A549 (cell line): ENCODE results near the gene ZNF850. TPM values are rescaled to one million over a fixed set of nuclear protein-coding genes. Genes with fewer than 3 reads are reported as not detected.
A peak's percentile ranks its signal among the peaks of the same experiment; 100 is the strongest.

Source experiments
- ATAC-seq, 2 experiments: fragments of 200-7000 bp in 1 of 2; fragments of >200 bp in 1 of 2; cut with Nextera tagmentation in 1 of 2; cut with Tn5 transposase in 1 of 2; 3 replicates each; pipeline versions ENCODE4 v1.8.0 to v1.9.1; 2018 to 2020; ENCODE audit warnings: mild to moderate bottlenecking in 1 of 2, moderate library complexity in 1 of 2
- CTCF ChIA-PET: fragments of 300-600 bp; sonication (Branson Sonifier 250); formaldehyde crosslinking; extraction: SDS; loops from one replicate; lab custom pipeline; 2021; ENCODE audit warnings: antibody characterized with exemption, inconsistent platforms; lab: Yijun Ruan, JAX
- POLR2A ChIA-PET: fragments of 350-600 bp; formaldehyde crosslinking; extraction: SDS; loops from one replicate; lab custom pipeline; 2021; ENCODE audit warnings: antibody characterized with exemption, inconsistent platforms; lab: Yijun Ruan, JAX
- DNase-seq, 2 experiments: peaks; one replicate each; pipeline versions ENCODE4 v3.0.0 to v3.0.0-alpha.2; 2011 to 2016; ENCODE audit warnings: low read depth in 1 of 2, low spot score in 1 of 2
- FAIRE-seq: peaks from 2 replicates; lab custom pipeline; 2011; peaks lifted over from hg19 to GRCh38; lab: Jason Lieb, UNC
- H3K27ac ChIP-seq, 2 experiments: fragments of >200 bp; sonication (Bioruptor Twin); formaldehyde crosslinking; 3 replicates each; pipeline ENCODE4 v1.5.1; 2016 to 2017
- H3K4me1 ChIP-seq: fragments of >200 bp; sonication (Bioruptor Twin); formaldehyde crosslinking; 3 replicates; pipeline ENCODE4 v1.6.1; 2016
- H3K4me2 ChIP-seq: fragments of >200 bp; sonication (Bioruptor Twin); formaldehyde crosslinking; 3 replicates; pipeline ENCODE4 v1.6.1; 2016
- H3K4me3 ChIP-seq: fragments of >200 bp; sonication (Bioruptor Twin); formaldehyde crosslinking; 3 replicates; pipeline ENCODE4 v1.5.1; 2016
- H3K9me3 ChIP-seq: fragments of >200 bp; sonication (Bioruptor Twin); formaldehyde crosslinking; 3 replicates; pipeline ENCODE4 v1.6.1; 2016
- BHLHE40 ChIP-seq: IDR thresholded peaks from 2 replicates; pipeline ENCODE4 v1.6.1; 2012; ENCODE audit warnings: low read depth, low read length, inconsistent platforms
- CBX2 ChIP-seq: fragments of 200-600 bp; sonication (generic); IDR thresholded peaks from 2 replicates; pipeline ENCODE4 v1.6.1; 2016; ENCODE audit warnings: low read depth, mild to moderate bottlenecking, borderline replicate concordance
- EHF ChIP-seq: fragments of 250-450 bp; sonication (Bioruptor Pico); IDR thresholded peaks from 2 replicates; pipeline ENCODE4 v1.5.0; 2020; ENCODE audit warnings: mild to moderate bottlenecking
- EHMT2 ChIP-seq: fragments of 200-600 bp; sonication (generic); IDR thresholded peaks from 2 replicates; pipeline ENCODE4 v1.6.1; 2016; ENCODE audit warnings: antibody characterized with exemption, low read depth, mild to moderate bottlenecking, moderate library complexity
- EP300 ChIP-seq, 2 experiments: fragments of >200 bp; sonication (Bioruptor Twin); formaldehyde crosslinking; IDR thresholded peaks; 2 replicates in 1 of 2; 3 replicates in 1 of 2; pipeline ENCODE4 v1.6.1; 2016 to 2017
- HEYL ChIP-seq: fragments of 250-450 bp; sonication (Bioruptor Pico); IDR thresholded peaks from 2 replicates; pipeline ENCODE4 v1.8.0; 2021; ENCODE audit warnings: mild to moderate bottlenecking, moderate library complexity
- HOXB13 ChIP-seq: fragments of 250-450 bp; sonication (Bioruptor Pico); IDR thresholded peaks from 2 replicates; pipeline ENCODE4 v1.5.0; 2020; ENCODE audit warnings: low read depth, mild to moderate bottlenecking, moderate library complexity
- HOXB5 ChIP-seq: fragments of 250-450 bp; sonication (Bioruptor Pico); IDR thresholded peaks from 2 replicates; pipeline ENCODE4 v1.5.0; 2020; ENCODE audit warnings: mild to moderate bottlenecking, moderate library complexity
- JUN ChIP-seq, 2 experiments: fragments of >200 bp; sonication (Bioruptor Twin); formaldehyde crosslinking; IDR thresholded peaks; 2 replicates in 1 of 2; 3 replicates in 1 of 2; pipeline ENCODE4 v1.6.1; 2016 to 2017
- MAZ ChIP-seq: fragments of 150-350 bp; IDR thresholded peaks from 2 replicates; pipeline ENCODE4 v1.6.1; 2014; ENCODE audit warnings: antibody characterized with exemption, low read depth, low read length, borderline replicate concordance
- MYC ChIP-seq: IDR thresholded peaks from 2 replicates; pipeline ENCODE4 v1.6.1; 2012; ENCODE audit warnings: mild to moderate bottlenecking, inconsistent platforms, low read length, improper control_type of control experiment, borderline replicate concordance
- PBX3 ChIP-seq: IDR thresholded peaks from 2 replicates; pipeline ENCODE4 v1.6.1; 2012
- PHF8 ChIP-seq: fragments of 200-600 bp; sonication (generic); IDR thresholded peaks from 2 replicates; pipeline ENCODE4 v1.6.1; 2016; ENCODE audit warnings: low read depth, mild to moderate bottlenecking, antibody characterized with exemption, moderate library complexity, borderline replicate concordance
- POLR2AphosphoS2 ChIP-seq: conservative IDR thresholded peaks from 2 replicates; pipeline ENCODE4 v1.6.1; 2012; ENCODE audit warnings: low read length, improper control_type of control experiment, inconsistent platforms
- RAD21 ChIP-seq, 2 experiments: fragments of >200 bp in 1 of 2; sonication (Bioruptor Twin) in 1 of 2; formaldehyde crosslinking in 1 of 2; IDR thresholded peaks in 1 of 2; conservative IDR thresholded peaks in 1 of 2; 2 replicates in 1 of 2; 3 replicates in 1 of 2; pipeline ENCODE4 v1.6.1; 2012 to 2018; ENCODE audit warnings: inconsistent platforms in 1 of 2
- RFX5 ChIP-seq: fragments of 450-650 bp; IDR thresholded peaks from 2 replicates; pipeline ENCODE4 v1.7.1; 2014; ENCODE audit warnings: antibody characterized with exemption, mild to moderate bottlenecking, moderate library complexity
- RNF2 ChIP-seq: fragments of 200-600 bp; sonication (generic); IDR thresholded peaks from 2 replicates; pipeline ENCODE4 v1.6.1; 2016; ENCODE audit warnings: low read depth, mild to moderate bottlenecking, antibody characterized with exemption, moderate library complexity, borderline replicate concordance
- SMC3 ChIP-seq: fragments of >200 bp; sonication (Bioruptor Twin); formaldehyde crosslinking; IDR thresholded peaks from 3 replicates; pipeline ENCODE4 v1.6.1; 2018; ENCODE audit warnings: inconsistent platforms
- TFCP2L1 ChIP-seq: fragments of 250-450 bp; sonication (Bioruptor Pico); IDR thresholded peaks from 2 replicates; pipeline ENCODE4 v1.5.0; 2021; ENCODE audit warnings: mild to moderate bottlenecking
- ZC3H11A ChIP-seq: fragments of 450-650 bp; IDR thresholded peaks from 2 replicates; pipeline ENCODE4 v1.6.1; 2014; ENCODE audit warnings: antibody characterized with exemption, mild to moderate bottlenecking
- ZNF302 ChIP-seq: fragments of 250-450 bp; sonication (Bioruptor Pico); IDR thresholded peaks from 2 replicates; pipeline ENCODE4 v1.9.0; 2021; ENCODE audit warnings: inconsistent platforms, mild to moderate bottlenecking, moderate library complexity
- ZSCAN20 ChIP-seq: fragments of 250-450 bp; sonication (Bioruptor Pico); IDR thresholded peaks from 2 replicates; pipeline ENCODE4 v1.8.0; 2022; ENCODE audit warnings: mild to moderate bottlenecking, moderate library complexity
- WGBS: methylation state at CpG from one replicate; pipeline ENCODE4 v1.1.6; 2017; ENCODE audit errors: missing lambda C conversion rate; 5-methylcytosine and 5-hydroxymethylcytosine counted together
- polyA plus RNA-seq, 4 experiments: library from polyadenylated mRNA; depleted of rRNA in 3 of 4; stranded (reverse); fragments of >200 nt; fragmentation: RNase III in 1 of 4; extraction: RNeasy Plus Mini Kit Qiagen cat#74134 plus additional on column Dnase treatment in 1 of 4; gene quantifications; 2 replicates in 3 of 4; 3 replicates in 1 of 4; pipeline ENCODE4 v1.2.3, GENCODE V29; 2011 to 2017
- TF ChIP-seq, protein P1 (sequence below): fragments of 250-450 bp; sonication (Bioruptor Pico); IDR thresholded peaks from 2 replicates; pipeline ENCODE4 v1.5.0; 2021; ENCODE audit warnings: mild to moderate bottlenecking, moderate library complexity, borderline replicate concordance
- TF ChIP-seq, protein P2 (sequence below): fragments of >200 bp; sonication (Bioruptor Twin); formaldehyde crosslinking; IDR thresholded peaks from 3 replicates; pipeline ENCODE4 v1.6.1; 2016
- TF ChIP-seq, protein P3 (sequence below): IDR thresholded peaks from 2 replicates; pipeline ENCODE4 v1.6.1; 2012
- TF ChIP-seq, protein P4 (sequence below): IDR thresholded peaks from 2 replicates; pipeline ENCODE4 v1.6.1; 2012; ENCODE audit warnings: low read depth, borderline replicate concordance
- TF ChIP-seq, protein P5 (sequence below): fragments of >200 bp; sonication (Bioruptor Twin); formaldehyde crosslinking; IDR thresholded peaks from 3 replicates; pipeline ENCODE4 v1.5.1; 2016

Gene ZNF850
- polyA plus RNA-seq, 2 of the 4 experiments (the other 2 are of a cell fraction) = 1.5 to 3.1 TPM

DNA sequence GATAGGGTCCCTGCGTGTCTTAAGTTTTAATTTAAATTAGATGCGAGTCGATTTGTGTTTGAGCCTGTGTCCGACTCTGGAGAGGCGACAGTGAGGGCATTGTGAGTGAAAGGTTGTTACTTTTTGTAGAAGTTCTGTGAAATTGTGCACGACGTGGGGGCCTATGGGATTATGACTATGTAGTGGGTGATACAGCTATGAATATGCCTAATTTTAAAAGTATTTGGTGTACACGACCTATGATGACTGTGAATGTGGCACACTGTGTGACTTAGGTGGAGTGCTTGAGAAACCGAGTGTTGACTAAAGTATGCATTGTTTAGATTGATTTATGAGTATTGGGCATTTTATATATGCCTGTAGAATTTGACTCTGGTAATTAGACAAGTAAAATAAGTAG is 84.5 kb downstream of the ZNF850 start:
- WGBS = 12% methylated on average over 9 of the region's 9 CpGs
- POLR2A ChIA-PET = interaction anchor here (0.8 to 2.0 kb wide), 3 partner anchors 22 to 683 kb away, joined by 3 to 11 read pairs (median 6); partner anchors contain the start of genes ZNF146, ZNF461, ZNF527 and ZNF565
- DNase-seq = no peak
- TF ChIP-seq HEYL (CRISPR knock-in tag) (no peak), MYC (0 out of 2 replicates have a peak, but pooled peaks have one; percentile 27)
- TF ChIP-seq, all 56 proteins: peak for 1
- Histone ChIP-seq H3K4me3 (peak overlapping the region; percentile 66), H3K27ac (peak overlapping the region; percentile 72 to 88), H3K4me2 (peak overlapping the region; percentile 70), H3K9me3 (peaks cover 83% of the 10 kb centered on the region), H3K4me1 (peaks cover 4% of the 10 kb centered on the region; the same call in 1 of the 3 replicates)
- ATAC-seq (0 out of 6 replicates have a peak, but pooled peaks of 1 of the 2 experiments have one; percentile 1), FAIRE-seq (peak; percentile 36)
- CTCF ChIA-PET = no interaction called here

DNA sequence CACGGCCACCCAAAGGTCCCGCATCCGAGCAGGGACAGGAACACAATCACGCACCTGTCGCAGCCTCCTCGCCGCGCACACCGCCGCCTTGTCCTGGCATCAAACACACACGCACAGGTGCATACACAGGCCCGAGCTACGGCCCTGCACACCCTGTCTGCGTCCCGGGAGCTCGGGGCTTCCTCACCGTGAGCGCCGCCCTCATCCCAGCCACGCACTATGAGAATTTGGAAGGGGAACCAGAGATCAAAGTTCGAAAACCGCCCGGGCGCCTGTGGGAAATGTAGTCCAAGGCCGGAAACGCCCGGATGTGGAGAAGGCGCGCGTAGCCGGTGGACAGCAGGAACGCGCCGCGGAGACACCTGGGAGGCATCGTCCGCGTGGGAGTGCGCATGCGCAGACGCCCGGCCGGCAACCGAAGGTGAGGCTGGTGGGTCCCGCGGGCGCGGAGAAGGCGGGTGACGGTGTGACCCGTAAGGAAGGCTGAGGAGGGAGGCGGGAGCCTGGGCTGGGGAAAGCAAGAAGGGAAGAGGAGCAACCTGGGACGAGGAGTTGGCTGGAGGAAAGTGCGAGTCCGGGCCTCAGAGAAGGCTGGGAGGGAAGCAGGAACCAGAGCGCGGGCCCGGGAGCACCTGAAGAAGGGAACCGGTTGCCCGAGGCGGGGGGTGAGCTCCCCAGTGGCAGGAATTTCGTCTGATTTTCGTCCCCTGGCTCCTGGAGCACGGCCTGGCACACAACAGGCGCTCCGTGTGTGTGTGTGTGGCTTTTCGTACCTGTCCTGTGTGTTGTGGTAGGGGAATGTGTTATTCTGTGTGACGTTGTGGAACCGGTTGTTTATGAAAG is 85.2 kb downstream of the ZNF850 start, which contains the start of gene ZNF567:
TSS of gene ZNF567 (plus strand) at position 399 of the 843 bp plus-strand sequence. CDS start 7,256 bp downstream, outside the sequence.
- FAIRE-seq (peak; percentile 99), DNase-seq (peak; percentile 99), ATAC-seq (peak; percentile 96 to 97)
- 2% methylated on average over 69 of the region's 69 CpGs for WGBS
- H3K9me3 ChIP-seq = peaks cover 82% of the 10 kb centered on the region
- peaks cover 4% of the 10 kb centered on the region; the same call in 1 of the 3 replicates for H3K4me1 ChIP-seq
- ChIA-PET CTCF (interaction anchor here (0.6 to 0.7 kb wide), 2 partner anchors 48 to 309 kb away, joined by 3 read pairs; partner anchors contain the start of gene ZFP14), POLR2A (interaction anchor here (0.7 to 2.0 kb wide), 4 partner anchors 21 to 473 kb away, joined by 3 to 11 read pairs (median 4); partner anchors contain the start of genes ZFP14, ZNF146, ZNF461 and ZNF529)
- H3K4me2 ChIP-seq = peak within 1 kb of the TSS; percentile 78
- peak within 1 kb of the TSS; percentile 72 to 88 for H3K27ac ChIP-seq
- peak within 1 kb of the TSS; percentile 66 for H3K4me3 ChIP-seq
- peak; percentile 79; the same call in 1 of the 2 replicates for TF ChIP-seq MYC
- no peak for TF ChIP-seq ZSCAN20
- TF ChIP-seq, protein P1, sequence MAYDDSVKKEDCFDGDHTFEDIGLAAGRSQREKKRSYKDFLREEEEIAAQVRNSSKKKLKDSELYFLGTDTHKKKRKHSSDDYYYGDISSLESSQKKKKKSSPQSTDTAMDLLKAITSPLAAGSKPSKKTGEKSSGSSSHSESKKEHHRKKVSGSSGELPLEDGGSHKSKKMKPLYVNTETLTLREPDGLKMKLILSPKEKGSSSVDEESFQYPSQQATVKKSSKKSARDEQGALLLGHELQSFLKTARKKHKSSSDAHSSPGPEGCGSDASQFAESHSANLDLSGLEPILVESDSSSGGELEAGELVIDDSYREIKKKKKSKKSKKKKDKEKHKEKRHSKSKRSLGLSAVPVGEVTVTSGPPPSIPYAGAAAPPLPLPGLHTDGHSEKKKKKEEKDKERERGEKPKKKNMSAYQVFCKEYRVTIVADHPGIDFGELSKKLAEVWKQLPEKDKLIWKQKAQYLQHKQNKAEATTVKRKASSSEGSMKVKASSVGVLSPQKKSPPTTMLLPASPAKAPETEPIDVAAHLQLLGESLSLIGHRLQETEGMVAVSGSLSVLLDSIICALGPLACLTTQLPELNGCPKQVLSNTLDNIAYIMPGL (CRISPR knock-in tag) = no peak
- no peak for TF ChIP-seq ZNF302 (CRISPR knock-in tag)
- peak; percentile 48; the same call in 1 of the 2 replicates for TF ChIP-seq HOXB13 (CRISPR knock-in tag)
- TF ChIP-seq BHLHE40 = no peak
- TF ChIP-seq JUN (IDR thresholded peaks at IDR 0.05) = peak; percentile 88 to 95
- TF ChIP-seq, protein P2, sequence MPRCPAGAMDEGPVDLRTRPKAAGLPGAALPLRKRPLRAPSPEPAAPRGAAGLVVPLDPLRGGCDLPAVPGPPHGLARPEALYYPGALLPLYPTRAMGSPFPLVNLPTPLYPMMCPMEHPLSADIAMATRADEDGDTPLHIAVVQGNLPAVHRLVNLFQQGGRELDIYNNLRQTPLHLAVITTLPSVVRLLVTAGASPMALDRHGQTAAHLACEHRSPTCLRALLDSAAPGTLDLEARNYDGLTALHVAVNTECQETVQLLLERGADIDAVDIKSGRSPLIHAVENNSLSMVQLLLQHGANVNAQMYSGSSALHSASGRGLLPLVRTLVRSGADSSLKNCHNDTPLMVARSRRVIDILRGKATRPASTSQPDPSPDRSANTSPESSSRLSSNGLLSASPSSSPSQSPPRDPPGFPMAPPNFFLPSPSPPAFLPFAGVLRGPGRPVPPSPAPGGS = peak; percentile 94
- no peak; a peak in 1 of 5 replicates for TF ChIP-seq RAD21 (conservative IDR thresholded peaks at IDR 0.05 in 1 of 2, IDR thresholded peaks at IDR 0.05 in 1 of 2)
- TF ChIP-seq TFCP2L1 (CRISPR knock-in tag) = 0 out of 2 replicates have a peak, but pooled peaks have one; percentile 47
- 0 out of 3 replicates have a peak, but pooled peaks have one; percentile 9 for TF ChIP-seq SMC3
- TF ChIP-seq, protein P3, sequence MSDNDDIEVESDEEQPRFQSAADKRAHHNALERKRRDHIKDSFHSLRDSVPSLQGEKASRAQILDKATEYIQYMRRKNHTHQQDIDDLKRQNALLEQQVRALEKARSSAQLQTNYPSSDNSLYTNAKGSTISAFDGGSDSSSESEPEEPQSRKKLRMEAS = peak; percentile 93
- peak in 1 of 2 experiments; percentile 14; a peak in 1 of 5 replicates for TF ChIP-seq EP300 (IDR thresholded peaks at IDR 0.05)
- TF ChIP-seq ZC3H11A = no peak
- TF ChIP-seq, protein P4, sequence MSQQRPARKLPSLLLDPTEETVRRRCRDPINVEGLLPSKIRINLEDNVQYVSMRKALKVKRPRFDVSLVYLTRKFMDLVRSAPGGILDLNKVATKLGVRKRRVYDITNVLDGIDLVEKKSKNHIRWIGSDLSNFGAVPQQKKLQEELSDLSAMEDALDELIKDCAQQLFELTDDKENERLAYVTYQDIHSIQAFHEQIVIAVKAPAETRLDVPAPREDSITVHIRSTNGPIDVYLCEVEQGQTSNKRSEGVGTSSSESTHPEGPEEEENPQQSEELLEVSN = peak; percentile 79
- TF ChIP-seq RNF2 = no peak
- TF ChIP-seq EHMT2 = no peak
- no peak for TF ChIP-seq RFX5
- no peak for TF ChIP-seq PBX3
- TF ChIP-seq, protein P5, sequence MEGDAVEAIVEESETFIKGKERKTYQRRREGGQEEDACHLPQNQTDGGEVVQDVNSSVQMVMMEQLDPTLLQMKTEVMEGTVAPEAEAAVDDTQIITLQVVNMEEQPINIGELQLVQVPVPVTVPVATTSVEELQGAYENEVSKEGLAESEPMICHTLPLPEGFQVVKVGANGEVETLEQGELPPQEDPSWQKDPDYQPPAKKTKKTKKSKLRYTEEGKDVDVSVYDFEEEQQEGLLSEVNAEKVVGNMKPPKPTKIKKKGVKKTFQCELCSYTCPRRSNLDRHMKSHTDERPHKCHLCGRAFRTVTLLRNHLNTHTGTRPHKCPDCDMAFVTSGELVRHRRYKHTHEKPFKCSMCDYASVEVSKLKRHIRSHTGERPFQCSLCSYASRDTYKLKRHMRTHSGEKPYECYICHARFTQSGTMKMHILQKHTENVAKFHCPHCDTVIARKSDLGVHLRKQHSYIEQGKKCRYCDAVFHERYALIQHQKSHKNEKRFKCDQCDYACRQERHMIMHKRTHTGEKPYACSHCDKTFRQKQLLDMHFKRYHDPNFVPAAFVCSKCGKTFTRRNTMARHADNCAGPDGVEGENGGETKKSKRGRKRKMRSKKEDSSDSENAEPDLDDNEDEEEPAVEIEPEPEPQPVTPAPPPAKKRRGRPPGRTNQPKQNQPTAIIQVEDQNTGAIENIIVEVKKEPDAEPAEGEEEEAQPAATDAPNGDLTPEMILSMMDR = no peak
- TF ChIP-seq POLR2AphosphoS2 = no peak
- TF ChIP-seq EHF (CRISPR knock-in tag) = peak; percentile 78; the same call in 1 of the 2 replicates
- no peak for TF ChIP-seq CBX2
- no peak for TF ChIP-seq MAZ
- TF ChIP-seq HOXB5 (CRISPR knock-in tag) = 0 out of 2 replicates have a peak, but pooled peaks have one; percentile 34
- TF ChIP-seq PHF8 = peak; percentile 58
